Measurements from ENCODE around the gene SBF2. TPM values are rescaled to one million over a fixed set of nuclear protein-coding genes. Genes with fewer than 3 reads are reported as not detected.

SBF2 gene
- total RNA-seq, 4 donors from 2014 or later: 75.0 to 104 (median 86.9) TPM

DNA sequence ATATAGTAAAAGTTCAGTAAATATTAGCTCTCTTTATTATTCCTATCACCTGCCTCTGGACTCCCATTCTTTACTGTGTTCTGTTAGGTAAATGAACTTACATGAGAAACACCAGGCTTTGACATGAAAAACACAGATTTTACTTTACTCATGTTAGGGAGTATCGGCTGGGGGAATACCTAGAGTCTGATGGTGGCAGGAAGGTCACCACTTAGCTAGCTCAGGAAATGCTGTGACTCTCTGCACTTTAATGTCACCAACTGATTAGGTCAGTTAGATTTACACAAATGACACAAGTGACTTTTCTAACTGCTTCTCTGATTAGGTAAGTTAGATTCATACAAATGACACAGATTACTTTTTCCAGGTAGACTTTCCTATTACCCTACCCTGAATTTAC, 405.1 kb downstream of the SBF2 start:
- Histone ChIP-seq H3K27ac (no peak overlapping the region), H3K27me3 (no peaks in the 10 kb centered on the region), H3K4me1 (no peaks in the 10 kb centered on the region), H3K36me3 (peaks cover 0 to 18% (median 0%) of the 10 kb centered on the region in 3 donors), H3K4me3 (no peak overlapping the region), H3K9me3 (no peaks in the 10 kb centered on the region)
- WGBS, 2 donors: 81 to 93% methylated on average over 1 of the region's 1 CpG
- no peak for DNase-seq (ENCODE audit: low spot score in 2 of 2)
- TF ChIP-seq POLR2A (IDR thresholded peaks at IDR 0.05) (no peak), EP300 (IDR thresholded peaks at IDR 0.05) (no peak)
- TF ChIP-seq, protein P1, sequence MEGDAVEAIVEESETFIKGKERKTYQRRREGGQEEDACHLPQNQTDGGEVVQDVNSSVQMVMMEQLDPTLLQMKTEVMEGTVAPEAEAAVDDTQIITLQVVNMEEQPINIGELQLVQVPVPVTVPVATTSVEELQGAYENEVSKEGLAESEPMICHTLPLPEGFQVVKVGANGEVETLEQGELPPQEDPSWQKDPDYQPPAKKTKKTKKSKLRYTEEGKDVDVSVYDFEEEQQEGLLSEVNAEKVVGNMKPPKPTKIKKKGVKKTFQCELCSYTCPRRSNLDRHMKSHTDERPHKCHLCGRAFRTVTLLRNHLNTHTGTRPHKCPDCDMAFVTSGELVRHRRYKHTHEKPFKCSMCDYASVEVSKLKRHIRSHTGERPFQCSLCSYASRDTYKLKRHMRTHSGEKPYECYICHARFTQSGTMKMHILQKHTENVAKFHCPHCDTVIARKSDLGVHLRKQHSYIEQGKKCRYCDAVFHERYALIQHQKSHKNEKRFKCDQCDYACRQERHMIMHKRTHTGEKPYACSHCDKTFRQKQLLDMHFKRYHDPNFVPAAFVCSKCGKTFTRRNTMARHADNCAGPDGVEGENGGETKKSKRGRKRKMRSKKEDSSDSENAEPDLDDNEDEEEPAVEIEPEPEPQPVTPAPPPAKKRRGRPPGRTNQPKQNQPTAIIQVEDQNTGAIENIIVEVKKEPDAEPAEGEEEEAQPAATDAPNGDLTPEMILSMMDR (IDR thresholded peaks at IDR 0.05): no peak

DNA sequence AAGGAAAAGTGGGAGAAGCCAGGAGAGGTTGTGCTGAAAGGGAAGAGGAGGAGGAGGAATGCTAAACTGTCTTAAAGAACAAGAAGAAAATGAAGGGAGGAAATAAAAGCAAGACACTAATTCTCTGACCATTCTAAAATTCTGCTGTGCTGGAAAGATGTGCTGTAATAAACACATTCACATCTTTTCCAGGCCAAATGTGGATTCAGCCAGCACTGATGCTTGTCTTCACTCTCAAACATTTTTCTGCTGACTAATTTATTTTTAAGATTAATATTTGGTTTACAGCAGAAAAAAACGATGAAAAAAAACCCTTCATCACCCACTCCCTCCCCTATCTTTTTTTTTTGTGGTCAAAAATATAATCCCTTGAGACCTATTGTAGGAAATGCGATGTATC, 406.5 kb downstream of the SBF2 start:
- 41 to 42% methylated on average over 2 of the region's 2 CpGs for WGBS, 2 donors
- no peak for DNase-seq (ENCODE audit: low spot score in 2 of 2)
- no peak overlapping the region for H3K27ac ChIP-seq
- H3K4me1 ChIP-seq: no peaks in the 10 kb centered on the region
- no peak overlapping the region for H3K4me3 ChIP-seq
- peaks cover 0 to 5% (median 0%) of the 10 kb centered on the region in 3 donors for H3K36me3 ChIP-seq
- no peaks in the 10 kb centered on the region for H3K9me3 ChIP-seq
- TF ChIP-seq POLR2A (IDR thresholded peaks at IDR 0.05) (no peak), EP300 (IDR thresholded peaks at IDR 0.05) (no peak)
- TF ChIP-seq, protein P1 (IDR thresholded peaks at IDR 0.05): no peak
- H3K27me3 ChIP-seq: no peaks in the 10 kb centered on the region

DNA sequence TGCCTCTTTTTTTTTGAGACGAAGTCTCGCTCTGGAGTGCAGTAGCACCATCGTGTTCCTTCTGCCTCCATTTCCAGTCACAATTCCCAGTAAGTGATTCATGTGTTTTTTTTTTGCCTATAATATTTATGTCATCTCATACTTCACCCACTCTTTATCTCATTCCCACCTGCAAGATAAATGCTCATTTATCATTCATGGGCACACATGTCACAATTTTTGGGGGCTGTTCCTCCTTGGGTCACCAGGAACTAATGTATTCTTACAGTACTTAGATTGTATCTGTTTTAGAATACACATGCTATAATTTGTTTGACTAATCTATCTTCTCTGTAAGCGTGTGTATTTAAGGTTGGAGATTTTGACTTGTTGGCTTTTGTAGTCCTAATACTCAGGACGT, 407.4 kb downstream of the SBF2 start:
- no peak for TF ChIP-seq POLR2A (IDR thresholded peaks at IDR 0.05)
- TF ChIP-seq, protein P1 (IDR thresholded peaks at IDR 0.05): no peak
- TF ChIP-seq EP300 (IDR thresholded peaks at IDR 0.05): no peak
- WGBS, 2 donors: 88 to 91% methylated on average over 5 of the region's 5 CpGs
- H3K27ac ChIP-seq: no peak overlapping the region
- DNase-seq (ENCODE audit: low spot score in 2 of 2): no peak
- H3K27me3 ChIP-seq: no peaks in the 10 kb centered on the region
- no peak overlapping the region for H3K4me3 ChIP-seq
- no peaks in the 10 kb centered on the region for H3K9me3 ChIP-seq
- H3K4me1 ChIP-seq: no peaks in the 10 kb centered on the region
- no peaks in the 10 kb centered on the region for H3K36me3 ChIP-seq

DNA sequence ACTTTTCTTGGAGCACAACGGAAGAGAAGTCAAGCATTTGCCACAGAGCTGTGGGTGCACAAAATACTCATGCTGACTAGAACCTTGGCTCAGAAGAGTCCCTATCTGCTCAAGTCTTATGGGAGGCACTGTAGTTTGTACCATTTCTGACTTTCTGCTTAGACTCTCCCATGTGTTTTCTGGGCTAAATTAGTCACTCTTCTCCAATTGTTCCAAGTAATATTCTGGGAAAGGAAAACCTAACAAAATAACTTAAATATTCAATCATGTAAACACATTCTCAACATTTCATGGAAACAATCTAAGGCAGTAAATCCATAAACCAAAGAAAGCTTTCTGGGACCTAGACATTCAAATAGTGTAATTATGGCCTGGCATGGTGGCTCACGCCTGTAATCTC, 409.4 kb downstream of the SBF2 start:
- WGBS, 2 donors: 92 to 96% methylated on average over 2 of the region's 2 CpGs
- H3K4me1 ChIP-seq: no peaks in the 10 kb centered on the region
- no peak for DNase-seq (ENCODE audit: low spot score in 2 of 2)
- no peaks in the 10 kb centered on the region for H3K9me3 ChIP-seq
- H3K27ac ChIP-seq: no peak overlapping the region
- H3K27me3 ChIP-seq: no peaks in the 10 kb centered on the region
- TF ChIP-seq, protein P1 (IDR thresholded peaks at IDR 0.05): no peak
- TF ChIP-seq POLR2A (IDR thresholded peaks at IDR 0.05): no peak
- TF ChIP-seq EP300 (IDR thresholded peaks at IDR 0.05): no peak
- H3K36me3 ChIP-seq: no peaks in the 10 kb centered on the region
- H3K4me3 ChIP-seq: no peak overlapping the region

DNA sequence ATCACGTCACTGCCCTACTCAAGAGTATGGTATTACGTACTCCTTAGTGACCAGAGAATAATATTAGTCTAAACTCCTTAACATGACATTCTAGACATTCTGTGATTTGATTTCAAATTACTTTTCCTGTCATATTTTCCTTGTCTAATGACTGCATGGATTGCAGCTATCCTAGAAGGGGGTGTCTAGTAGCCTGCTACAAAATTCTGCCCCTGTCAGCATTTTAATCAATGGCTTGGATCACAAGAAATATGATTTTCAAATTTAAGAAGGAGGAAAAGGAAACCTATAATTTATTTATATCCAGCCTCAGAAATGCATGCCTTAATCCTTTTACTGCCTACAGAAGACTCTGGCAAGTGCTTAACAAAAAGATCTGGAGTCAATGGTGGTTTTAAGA, 413.4 kb downstream of the SBF2 start:
- TF ChIP-seq EP300 (IDR thresholded peaks at IDR 0.05): no peak
- TF ChIP-seq, protein P1 (IDR thresholded peaks at IDR 0.05): no peak
- TF ChIP-seq POLR2A (IDR thresholded peaks at IDR 0.05): no peak
- Histone ChIP-seq H3K9me3 (peaks cover 0 to 5% (median 0%) of the 10 kb centered on the region in 4 donors), H3K4me1 (no peaks in the 10 kb centered on the region), H3K27me3 (no peaks in the 10 kb centered on the region), H3K36me3 (peaks cover 0 to 6% (median 0%) of the 10 kb centered on the region in 3 donors), H3K4me3 (no peak overlapping the region), H3K27ac (no peak overlapping the region)
- 83 to 95% methylated on average over 2 of the region's 2 CpGs for WGBS, 2 donors
- no peak for DNase-seq (ENCODE audit: low spot score in 2 of 2)

Measured in tibial nerve (tissue), 4 donors.